Lung microvascular endothelial cell (primary cell): ENCODE measurements around the gene CORIN. TPM values are rescaled to one million over a fixed set of nuclear protein-coding genes. Genes with fewer than 3 reads are reported as not detected.
A peak's percentile ranks its signal among the peaks of the same experiment; 100 is the strongest.

Experiments used
- DNase-seq, 2 donors: peaks; one replicate each; pipeline versions ENCODE4 v3.0.0 to v3.0.0-alpha.2; 2010; ENCODE audit warnings: low read depth in 2 of 2
- total RNA-seq: library from RNA; depleted of rRNA; stranded (reverse); fragments of >200 nt; gene quantifications from 2 replicates; pipeline ENCODE4 v1.2.1, GENCODE V29; 2014

CORIN gene
- total RNA-seq, 1 donor from 2014 or later = under 0.01 TPM

- peak; percentile 59 to 70 for DNase-seq
These were observed 1.2 kb downstream of the CORIN start for GRCh38 chr4:47836641-47837093.

GRCh38 chr4:47835494-47835893, 2.4 kb downstream of the CORIN start:
- DNase-seq = peak in 1 of 2 donors; percentile 46

GRCh38 chr4:47831026-47831679, 6.7 kb downstream of the CORIN start:
- DNase-seq = no peak

- DNase-seq = no peak
These were observed 7.4 kb downstream of the CORIN start for GRCh38 chr4:47830265-47831025.

GRCh38 chr4:47829438-47829837, 8.4 kb downstream of the CORIN start:
- no peak for DNase-seq

- no peak for DNase-seq
These were observed 10.4 kb downstream of the CORIN start for GRCh38 chr4:47827343-47828047.

- DNase-seq = no peak
These were observed 13.0 kb downstream of the CORIN start for GRCh38 chr4:47824840-47825239.

- DNase-seq = peak in 1 of 2 donors; percentile 7
These were observed 18.7 kb downstream of the CORIN start for GRCh38 chr4:47819178-47819577.

- DNase-seq = no peak
These were observed 20.6 kb downstream of the CORIN start for GRCh38 chr4:47817275-47817674.

GRCh38 chr4:47816748-47817147, 21.1 kb downstream of the CORIN start:
- DNase-seq = no peak

- no peak for DNase-seq
These were observed 23.1 kb downstream of the CORIN start for GRCh38 chr4:47814618-47815295.

- DNase-seq = no peak
These were observed 28.1 kb downstream of the CORIN start for GRCh38 chr4:47809654-47810203.

- DNase-seq = no peak
These were observed 33.3 kb downstream of the CORIN start for GRCh38 chr4:47804598-47804997.

- DNase-seq = no peak
These were observed 36.3 kb downstream of the CORIN start for GRCh38 chr4:47801481-47802002.

GRCh38 chr4:47798165-47798564, 39.7 kb downstream of the CORIN start:
- no peak for DNase-seq

- DNase-seq = no peak
These were observed 45.9 kb downstream of the CORIN start for GRCh38 chr4:47791965-47792364.

- DNase-seq = no peak
These were observed 47.8 kb downstream of the CORIN start for GRCh38 chr4:47790105-47790504.

GRCh38 chr4:47788126-47788525, 49.7 kb downstream of the CORIN start:
- no peak for DNase-seq

- DNase-seq = no peak
These were observed 50.9 kb downstream of the CORIN start for GRCh38 chr4:47786958-47787370.

GRCh38 chr4:47785153-47785552, 52.7 kb downstream of the CORIN start:
- no peak for DNase-seq

- peak; percentile 27 to 72 for DNase-seq
These were observed 53.6 kb downstream of the CORIN start for GRCh38 chr4:47784222-47784621.
